Prostate gland (tissue), 2 donors: Measurements from ENCODE around the gene ATP1A2.

Experiments used
- POLR2A ChIP-seq: fragments of 450-650 bp; IDR thresholded peaks from one replicate; pipeline ENCODE4 v1.6.1; 2016; ENCODE audit warnings: antibody characterized with exemption, mild to moderate bottlenecking
- POLR2AphosphoS5 ChIP-seq: sonication (generic); formaldehyde crosslinking; IDR thresholded peaks from one replicate; pipeline ENCODE4 v1.6.1; 2017; ENCODE audit warnings: antibody characterized with exemption
- TF ChIP-seq, protein P1 (sequence below), 4 experiments: fragments of 200-600 bp in 2 of 4; fragments of 450-650 bp in 2 of 4; sonication (generic) in 2 of 4; IDR thresholded peaks; 1 replicate in 3 of 4; 2 replicates in 1 of 4; pipeline ENCODE4 v1.5.1; 2016 to 2019; ENCODE audit warnings: antibody characterized with exemption in 4 of 4, mild to moderate bottlenecking in 2 of 4, moderate library complexity in 2 of 4

DNA sequence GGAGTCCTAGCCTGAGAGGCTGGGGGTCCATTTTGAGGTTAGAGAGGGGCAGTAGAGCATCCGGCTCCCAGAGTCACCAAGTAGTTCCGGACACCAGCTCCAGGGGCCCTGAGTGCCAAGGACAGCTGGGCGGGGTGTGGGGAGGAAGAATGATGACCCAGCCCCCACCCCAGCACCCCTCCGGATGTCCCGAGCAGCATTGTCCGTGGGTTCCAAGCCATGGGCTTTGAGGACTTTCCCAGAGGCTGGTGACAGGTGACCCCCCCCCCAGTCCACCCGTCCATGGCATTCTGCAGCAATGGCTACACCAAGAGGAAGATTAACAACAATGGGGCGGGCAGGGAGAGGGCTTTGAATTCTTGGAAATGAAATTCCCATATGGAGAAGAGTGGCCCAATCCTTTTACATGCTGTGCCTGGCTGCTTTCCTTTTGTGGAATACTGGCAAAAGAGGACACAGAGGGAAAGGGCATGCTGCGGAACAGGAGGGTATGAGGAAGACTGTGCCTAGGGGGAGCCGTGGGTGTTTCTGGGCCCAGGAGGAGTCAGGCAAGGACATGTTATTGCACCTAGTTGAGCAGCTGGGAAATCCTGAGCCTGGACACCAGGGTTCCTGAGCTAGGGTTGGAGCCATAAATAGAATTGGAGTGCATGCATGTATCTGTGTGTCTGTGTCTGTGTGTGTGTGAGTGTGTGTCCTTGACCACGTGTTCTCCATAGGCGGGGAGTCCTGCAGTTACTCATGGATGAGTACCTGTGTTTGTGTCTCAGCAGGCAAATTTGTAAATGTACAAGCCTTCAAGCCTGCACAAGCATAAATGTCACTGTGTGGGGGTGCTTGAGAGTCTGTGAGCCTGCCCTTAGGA is 956 bp downstream of the ATP1A2 start:
- TF ChIP-seq, protein P1, sequence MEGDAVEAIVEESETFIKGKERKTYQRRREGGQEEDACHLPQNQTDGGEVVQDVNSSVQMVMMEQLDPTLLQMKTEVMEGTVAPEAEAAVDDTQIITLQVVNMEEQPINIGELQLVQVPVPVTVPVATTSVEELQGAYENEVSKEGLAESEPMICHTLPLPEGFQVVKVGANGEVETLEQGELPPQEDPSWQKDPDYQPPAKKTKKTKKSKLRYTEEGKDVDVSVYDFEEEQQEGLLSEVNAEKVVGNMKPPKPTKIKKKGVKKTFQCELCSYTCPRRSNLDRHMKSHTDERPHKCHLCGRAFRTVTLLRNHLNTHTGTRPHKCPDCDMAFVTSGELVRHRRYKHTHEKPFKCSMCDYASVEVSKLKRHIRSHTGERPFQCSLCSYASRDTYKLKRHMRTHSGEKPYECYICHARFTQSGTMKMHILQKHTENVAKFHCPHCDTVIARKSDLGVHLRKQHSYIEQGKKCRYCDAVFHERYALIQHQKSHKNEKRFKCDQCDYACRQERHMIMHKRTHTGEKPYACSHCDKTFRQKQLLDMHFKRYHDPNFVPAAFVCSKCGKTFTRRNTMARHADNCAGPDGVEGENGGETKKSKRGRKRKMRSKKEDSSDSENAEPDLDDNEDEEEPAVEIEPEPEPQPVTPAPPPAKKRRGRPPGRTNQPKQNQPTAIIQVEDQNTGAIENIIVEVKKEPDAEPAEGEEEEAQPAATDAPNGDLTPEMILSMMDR (IDR thresholded peaks at IDR 0.05) = no peak
- no peak for TF ChIP-seq POLR2A
- TF ChIP-seq POLR2AphosphoS5 = no peak
